Measurements from ENCODE around the gene HAO2.

HAO2 gene

GRCh38 chr1:119391749-119392148 lies 23.2 kb downstream of the HAO2 start:
- no peak for DNase-seq
- TF ChIP-seq CTCF (IDR thresholded peaks at IDR 0.05; ENCODE audit: low read depth, low read length) = no peak
- no peak overlapping the region for H3K4me3 ChIP-seq (ENCODE audit: low read depth, low read length)
- no peak overlapping the region for H3K27ac ChIP-seq
- H3K9me3 ChIP-seq (ENCODE audit: severe bottlenecking) = no peaks in the 10 kb centered on the region
- H3K36me3 ChIP-seq = no peaks in the 10 kb centered on the region
- peaks cover 6% of the 10 kb centered on the region for H3K27me3 ChIP-seq (ENCODE audit: insufficient read depth, low read depth, severe bottlenecking)

- Histone ChIP-seq H3K27me3 (ENCODE audit: insufficient read depth, low read depth, severe bottlenecking) (peaks cover 6% of the 10 kb centered on the region), H3K36me3 (no peaks in the 10 kb centered on the region), H3K9me3 (ENCODE audit: severe bottlenecking) (no peaks in the 10 kb centered on the region), H3K27ac (no peak overlapping the region), H3K4me3 (ENCODE audit: low read depth, low read length) (no peak overlapping the region)
- TF ChIP-seq CTCF (IDR thresholded peaks at IDR 0.05; ENCODE audit: low read depth, low read length) = no peak
- DNase-seq = no peak
Measured at GRCh38 chr1:119394085-119394484, 25.5 kb downstream of the HAO2 start.

GRCh38 chr1:119396982-119397381 lies 28.4 kb downstream of the HAO2 start:
- TF ChIP-seq CTCF (IDR thresholded peaks at IDR 0.05; ENCODE audit: low read depth, low read length) = no peak
- Histone ChIP-seq H3K36me3 (no peaks in the 10 kb centered on the region), H3K27ac (no peak overlapping the region), H3K4me3 (ENCODE audit: low read depth, low read length) (no peak overlapping the region), H3K9me3 (ENCODE audit: severe bottlenecking) (no peaks in the 10 kb centered on the region), H3K27me3 (ENCODE audit: insufficient read depth, low read depth, severe bottlenecking) (peaks cover 3% of the 10 kb centered on the region)
- no peak for DNase-seq

- no peaks in the 10 kb centered on the region for H3K9me3 ChIP-seq (ENCODE audit: severe bottlenecking)
- H3K27ac ChIP-seq = no peak overlapping the region
- H3K27me3 ChIP-seq (ENCODE audit: insufficient read depth, low read depth, severe bottlenecking) = no peaks in the 10 kb centered on the region
- no peak for TF ChIP-seq CTCF (IDR thresholded peaks at IDR 0.05; ENCODE audit: low read depth, low read length)
- no peak for DNase-seq
- H3K4me3 ChIP-seq (ENCODE audit: low read depth, low read length) = no peak overlapping the region
- H3K36me3 ChIP-seq = no peaks in the 10 kb centered on the region
Measured at GRCh38 chr1:119397986-119398385, 29.4 kb downstream of the HAO2 start.

GRCh38 chr1:119404736-119405135 lies 36.2 kb downstream of the HAO2 start:
- DNase-seq = no peak
- H3K4me3 ChIP-seq (ENCODE audit: low read depth, low read length) = no peak overlapping the region
- no peaks in the 10 kb centered on the region for H3K36me3 ChIP-seq
- no peak overlapping the region for H3K27ac ChIP-seq
- no peak for TF ChIP-seq CTCF (IDR thresholded peaks at IDR 0.05; ENCODE audit: low read depth, low read length)
- H3K9me3 ChIP-seq (ENCODE audit: severe bottlenecking) = no peaks in the 10 kb centered on the region
- H3K27me3 ChIP-seq (ENCODE audit: insufficient read depth, low read depth, severe bottlenecking) = no peaks in the 10 kb centered on the region

- TF ChIP-seq CTCF (IDR thresholded peaks at IDR 0.05; ENCODE audit: low read depth, low read length) = no peak
- H3K27ac ChIP-seq = no peak overlapping the region
- DNase-seq = no peak
- no peaks in the 10 kb centered on the region for H3K36me3 ChIP-seq
- H3K27me3 ChIP-seq (ENCODE audit: insufficient read depth, low read depth, severe bottlenecking) = no peaks in the 10 kb centered on the region
- H3K4me3 ChIP-seq (ENCODE audit: low read depth, low read length) = no peak overlapping the region
- H3K9me3 ChIP-seq (ENCODE audit: severe bottlenecking) = no peaks in the 10 kb centered on the region
Measured at GRCh38 chr1:119409731-119410130, 41.1 kb downstream of the HAO2 start.

Measured in WERI-Rb-1 (cell line).